H9 (cell line): Measurements from ENCODE around the gene FCRL3. TPM values are rescaled to one million over a fixed set of nuclear protein-coding genes. Genes with fewer than 3 reads are reported as not detected.

Experiments used
- DNase-seq: peaks from one replicate; pipeline ENCODE4 v3.0.0-alpha.2; 2017
- H2AFZ ChIP-seq: one replicate; pipeline ENCODE4 v1.6.1; 2013; ENCODE audit warnings: mild to moderate bottlenecking, low read length, control low read depth, moderate library complexity
- H2AK5ac ChIP-seq: 2 replicates; pipeline ENCODE4 v1.6.1; 2013; ENCODE audit warnings: low read length, control low read depth, mixed read lengths; ENCODE audit not compliant: insufficient read length
- H2BK120ac ChIP-seq: one replicate; pipeline ENCODE4 v1.6.1; 2013; ENCODE audit warnings: low read depth, mild to moderate bottlenecking, low read length, control low read depth, inconsistent platforms; ENCODE audit not compliant: poor library complexity, severe bottlenecking
- H2BK12ac ChIP-seq: 2 replicates; pipeline ENCODE4 v1.6.1; 2013; ENCODE audit warnings: low read length, control low read depth, mixed read lengths, low read depth; ENCODE audit not compliant: insufficient read length
- H2BK15ac ChIP-seq: 2 replicates; pipeline ENCODE4 v1.6.1; 2013; ENCODE audit warnings: low read depth, low read length, control low read depth
- H2BK20ac ChIP-seq: one replicate; pipeline ENCODE4 v1.6.1; 2013; ENCODE audit warnings: low read depth, mild to moderate bottlenecking, low read length, control low read depth, inconsistent platforms; ENCODE audit not compliant: poor library complexity, severe bottlenecking
- H2BK5ac ChIP-seq: 2 replicates; pipeline ENCODE4 v1.6.1; 2013; ENCODE audit warnings: low read length, control low read depth, mixed read lengths; ENCODE audit not compliant: insufficient read length
- H3K14ac ChIP-seq: 2 replicates; pipeline ENCODE4 v1.6.1; 2013; ENCODE audit warnings: low read length, control low read depth; ENCODE audit not compliant: insufficient read depth
- H3K18ac ChIP-seq: 2 replicates; pipeline ENCODE4 v1.6.1; 2013; ENCODE audit warnings: low read depth, mild to moderate bottlenecking, mixed read lengths, low read length, control low read depth; ENCODE audit not compliant: insufficient read length
- H3K23ac ChIP-seq: 2 replicates; pipeline ENCODE4 v1.6.1; 2013; ENCODE audit warnings: low read length, control low read depth, mixed read lengths, low read depth; ENCODE audit not compliant: insufficient read length
- H3K23me2 ChIP-seq: 2 replicates; pipeline ENCODE4 v1.6.1; 2013; ENCODE audit warnings: low read depth, mild to moderate bottlenecking, mixed read lengths, low read length, control low read depth; ENCODE audit not compliant: insufficient read length, poor library complexity, severe bottlenecking
- H3K27ac ChIP-seq: 2 replicates; pipeline ENCODE4 v1.5.1; 2013; ENCODE audit warnings: low read length, control low read depth, mixed read lengths, low read depth; ENCODE audit not compliant: insufficient read length
- H3K27me3 ChIP-seq: 2 replicates; pipeline ENCODE4 v1.6.1; 2013; ENCODE audit warnings: low read length, control low read depth, inconsistent platforms; ENCODE audit not compliant: insufficient read depth
- H3K4ac ChIP-seq: 2 replicates; pipeline ENCODE4 v1.6.1; 2013; ENCODE audit warnings: low read depth, mild to moderate bottlenecking, control low read depth, inconsistent platforms, low read length, moderate library complexity
- H3K4me1 ChIP-seq: 2 replicates; pipeline ENCODE4 v1.6.1; 2013; ENCODE audit warnings: low read length, control low read depth, inconsistent platforms; ENCODE audit not compliant: insufficient read depth
- H3K4me2 ChIP-seq: 2 replicates; pipeline ENCODE4 v1.6.1; 2013; ENCODE audit warnings: low read length, control low read depth, mixed read lengths; ENCODE audit not compliant: insufficient read length, insufficient read depth
- H3K56ac ChIP-seq: 2 replicates; pipeline ENCODE4 v1.6.1; 2013; ENCODE audit warnings: low read depth, mild to moderate bottlenecking, mixed read lengths, low read length, control low read depth; ENCODE audit not compliant: insufficient read length
- H3K79me1 ChIP-seq: 2 replicates; pipeline ENCODE4 v1.6.1; 2013; ENCODE audit warnings: low read depth, mild to moderate bottlenecking, moderate library complexity, low read length, control low read depth, inconsistent platforms; ENCODE audit not compliant: insufficient read depth, poor library complexity, severe bottlenecking
- H3K79me2 ChIP-seq: 2 replicates; pipeline ENCODE4 v1.6.1; 2013; ENCODE audit warnings: low read length, control low read depth, inconsistent platforms; ENCODE audit not compliant: insufficient read depth
- H3K9ac ChIP-seq: 2 replicates; pipeline ENCODE4 v1.6.1; 2013; ENCODE audit warnings: low read length, control low read depth, mixed read lengths; ENCODE audit not compliant: insufficient read length; ENCODE audit errors: extremely low read depth
- H3K9me3 ChIP-seq: one replicate; pipeline ENCODE4 v1.6.1; 2013; ENCODE audit warnings: low read depth, low read length, inconsistent platforms; ENCODE audit not compliant: control insufficient read depth
- H3T11ph ChIP-seq: one replicate; pipeline ENCODE4 v1.6.1; 2013; ENCODE audit warnings: mild to moderate bottlenecking, low read length, control low read depth, inconsistent platforms
- H4K20me1 ChIP-seq: one replicate; pipeline ENCODE4 v1.6.1; 2013; ENCODE audit not compliant: control insufficient read depth, insufficient read length, insufficient read depth
- H4K5ac ChIP-seq: 2 replicates; pipeline ENCODE4 v1.6.1; 2013; ENCODE audit warnings: low read depth, mild to moderate bottlenecking, mixed read lengths, low read length, control low read depth; ENCODE audit not compliant: insufficient read length
- H4K8ac ChIP-seq: replicated peaks from 2 replicates; pipeline ENCODE4 v1.6.1; 2013; ENCODE audit warnings: low read length, control low read depth, mixed read lengths, low read depth; ENCODE audit not compliant: insufficient read length
- H4K91ac ChIP-seq: 2 replicates; pipeline ENCODE4 v1.6.1; 2013; ENCODE audit warnings: low read depth, mild to moderate bottlenecking, moderate library complexity, mixed read lengths, low read length, control low read depth; ENCODE audit not compliant: insufficient read length
- H3K27ac Mint-ChIP-seq, 3 experiments: 2 replicates in 2 of 3; 3 replicates in 1 of 3; pipeline ENCODE4 v1.8.0; 2020 to 2021; ENCODE audit warnings: mixed read lengths in 3 of 3, mild to moderate bottlenecking in 1 of 3, moderate library complexity in 1 of 3
- H3K27me3 Mint-ChIP-seq: 2 replicates; pipeline ENCODE4 v1.8.0; 2021; ENCODE audit warnings: low read depth, mild to moderate bottlenecking, moderate library complexity, mixed read lengths
- H3K36me3 Mint-ChIP-seq, 3 experiments: 2 replicates in 2 of 3; 3 replicates in 1 of 3; pipeline ENCODE4 v1.8.0; 2020 to 2021; ENCODE audit warnings: low read depth in 3 of 3, mixed read lengths in 3 of 3; ENCODE audit not compliant: insufficient read depth in 1 of 3
- H3K4me1 Mint-ChIP-seq, 2 experiments: 2 replicates each; pipeline ENCODE4 v1.8.0; 2020; ENCODE audit warnings: mixed read lengths in 2 of 2
- H3K4me3 Mint-ChIP-seq, 2 experiments: 2 replicates in 1 of 2; 3 replicates in 1 of 2; pipeline ENCODE4 v1.8.0; 2020 to 2021; ENCODE audit warnings: mild to moderate bottlenecking in 2 of 2, mixed read lengths in 2 of 2, moderate library complexity in 1 of 2
- H3K9me3 Mint-ChIP-seq, 2 experiments: 2 replicates in 1 of 2; 3 replicates in 1 of 2; pipeline ENCODE4 v1.8.0; 2020; ENCODE audit warnings: mild to moderate bottlenecking in 2 of 2, mixed read lengths in 2 of 2, moderate library complexity in 1 of 2
- WGBS: extraction: QIAGEN DNeasy Blood & Tissue Kit; methylation state at CpG from one replicate; pipeline ENCODE4 v1.1.7; 2013; ENCODE audit warnings: missing lambda C conversion rate, low lambda C conversion rate, mixed read lengths; ENCODE audit not compliant: insufficient read length; ENCODE audit errors: extremely low coverage; 5-methylcytosine and 5-hydroxymethylcytosine counted together
- total RNA-seq: library from RNA; stranded (reverse); gene quantifications from 2 replicates; pipeline ENCODE4 v1.2.1, GENCODE V29; 2021
- TF ChIP-seq, protein P1 (sequence below): fragments of 200-600 bp; sonication (generic); conservative IDR thresholded peaks from 3 replicates; pipeline ENCODE4 v1.8.0; 2021; ENCODE audit warnings: antibody characterized with exemption, mild to moderate bottlenecking

FCRL3 gene
- total RNA-seq, 1 experiment from 2014 or later: not detected

DNA sequence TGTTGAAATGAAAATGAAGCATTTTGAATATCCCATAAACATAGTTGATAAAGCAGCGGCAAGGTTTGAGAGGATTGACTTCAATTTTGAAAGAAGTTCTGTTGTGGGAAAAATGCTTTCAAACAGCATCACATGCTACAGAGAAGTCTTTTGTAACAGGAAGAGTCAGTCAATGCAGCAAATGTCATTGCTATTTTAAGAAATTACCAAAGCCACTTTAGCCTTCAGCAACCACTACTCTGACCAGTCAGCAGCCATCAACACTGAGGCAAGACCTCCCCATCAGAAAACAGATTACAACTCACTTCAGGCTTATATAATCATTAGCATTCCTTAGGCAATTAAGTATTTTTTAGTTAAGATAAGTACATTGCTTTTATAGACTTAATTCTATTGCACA lies 33.8 kb upstream of the FCRL3 start:
- Mint-ChIP-seq H3K4me3 (no peak overlapping the region), H3K27me3 (no peaks in the 10 kb centered on the region), H3K4me1 (0 out of 4 replicates have a peak, but pooled peaks cover 0 to under 1% of the 10 kb centered on the region in 2 experiments), H3K27ac (no peak overlapping the region), H3K9me3 (no peaks in the 10 kb centered on the region; a peak in 1 of 5 replicates), H3K36me3 (no peaks in the 10 kb centered on the region)
- H3K9ac ChIP-seq: no peak overlapping the region
- no peaks in the 10 kb centered on the region for H3K23me2 ChIP-seq
- H2BK12ac ChIP-seq: no peak overlapping the region
- H4K20me1 ChIP-seq: no peaks in the 10 kb centered on the region
- no peak overlapping the region for H2AFZ ChIP-seq
- no peak overlapping the region for H3K14ac ChIP-seq
- no peak overlapping the region for H3K4me2 ChIP-seq
- H4K91ac ChIP-seq: no peak overlapping the region
- no peak overlapping the region for H2BK120ac ChIP-seq
- H3K23ac ChIP-seq: no peak overlapping the region
- no peak overlapping the region for H3K56ac ChIP-seq
- no peak overlapping the region for H3K18ac ChIP-seq
- H4K5ac ChIP-seq: no peak overlapping the region
- H3K79me1 ChIP-seq: no peaks in the 10 kb centered on the region
- no peak overlapping the region for H2BK20ac ChIP-seq
- TF ChIP-seq, protein P1, sequence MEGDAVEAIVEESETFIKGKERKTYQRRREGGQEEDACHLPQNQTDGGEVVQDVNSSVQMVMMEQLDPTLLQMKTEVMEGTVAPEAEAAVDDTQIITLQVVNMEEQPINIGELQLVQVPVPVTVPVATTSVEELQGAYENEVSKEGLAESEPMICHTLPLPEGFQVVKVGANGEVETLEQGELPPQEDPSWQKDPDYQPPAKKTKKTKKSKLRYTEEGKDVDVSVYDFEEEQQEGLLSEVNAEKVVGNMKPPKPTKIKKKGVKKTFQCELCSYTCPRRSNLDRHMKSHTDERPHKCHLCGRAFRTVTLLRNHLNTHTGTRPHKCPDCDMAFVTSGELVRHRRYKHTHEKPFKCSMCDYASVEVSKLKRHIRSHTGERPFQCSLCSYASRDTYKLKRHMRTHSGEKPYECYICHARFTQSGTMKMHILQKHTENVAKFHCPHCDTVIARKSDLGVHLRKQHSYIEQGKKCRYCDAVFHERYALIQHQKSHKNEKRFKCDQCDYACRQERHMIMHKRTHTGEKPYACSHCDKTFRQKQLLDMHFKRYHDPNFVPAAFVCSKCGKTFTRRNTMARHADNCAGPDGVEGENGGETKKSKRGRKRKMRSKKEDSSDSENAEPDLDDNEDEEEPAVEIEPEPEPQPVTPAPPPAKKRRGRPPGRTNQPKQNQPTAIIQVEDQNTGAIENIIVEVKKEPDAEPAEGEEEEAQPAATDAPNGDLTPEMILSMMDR: no peak
- no peaks in the 10 kb centered on the region for H3K79me2 ChIP-seq
- no peak overlapping the region for H2BK5ac ChIP-seq
- H2BK15ac ChIP-seq: no peak overlapping the region
- H3K4me1 ChIP-seq: no peaks in the 10 kb centered on the region
- no peaks in the 10 kb centered on the region for H3K9me3 ChIP-seq
- no peak overlapping the region for H3K27ac ChIP-seq
- DNase-seq: no peak
- H3K4ac ChIP-seq: no peak overlapping the region
- no peak overlapping the region for H3T11ph ChIP-seq
- H2AK5ac ChIP-seq: no peak overlapping the region
- H4K8ac ChIP-seq: no peak overlapping the region
- no peaks in the 10 kb centered on the region for H3K27me3 ChIP-seq
- no CpG with 5 or more reads among the region's 1 CpG for WGBS
